GM23338 (cell line): ENCODE measurements around the gene ABCC9. TPM values are rescaled to one million over a fixed set of nuclear protein-coding genes. Genes with fewer than 3 reads are reported as not detected.

Experiments used
- ATAC-seq: fragments of 200-7000 bp; cut with Tn5 transposase; 3 replicates; pipeline ENCODE4 v1.9.1; 2020
- DNase-seq: peaks from one replicate; pipeline ENCODE4 v3.0.0-alpha.2; 2015; ENCODE audit warnings: low spot score
- H2AFZ ChIP-seq: fragments of 200-600 bp; sonication (generic); 2 replicates; pipeline ENCODE4 v1.8.0; 2016; ENCODE audit warnings: antibody characterized with exemption, mild to moderate bottlenecking, moderate library complexity
- H3F3A ChIP-seq: fragments of 200-600 bp; sonication (generic); replicated peaks from 2 replicates; pipeline ENCODE4 v1.8.0; 2017; ENCODE audit warnings: antibody characterized with exemption, mixed run types, low read depth
- H3K27ac ChIP-seq: fragments of 200-600 bp; sonication (generic); 2 replicates; pipeline ENCODE4 v1.6.1; 2016; ENCODE audit warnings: low read depth
- H3K27me3 ChIP-seq: fragments of 200-600 bp; sonication (generic); 2 replicates; pipeline ENCODE4 v1.8.0; 2016; ENCODE audit warnings: mild to moderate bottlenecking, mixed run types, moderate library complexity; ENCODE audit not compliant: insufficient read depth
- H3K36me3 ChIP-seq: fragments of 200-600 bp; sonication (generic); 2 replicates; pipeline ENCODE4 v1.8.0; 2016; ENCODE audit warnings: mild to moderate bottlenecking; ENCODE audit not compliant: insufficient read depth
- H3K4me1 ChIP-seq: fragments of 200-600 bp; sonication (generic); 2 replicates; pipeline ENCODE4 v1.8.0; 2016; ENCODE audit warnings: mild to moderate bottlenecking, moderate library complexity; ENCODE audit not compliant: insufficient read depth
- H3K4me2 ChIP-seq: fragments of 200-600 bp; sonication (generic); 2 replicates; pipeline ENCODE4 v1.7.1; 2017; ENCODE audit warnings: mixed run types
- H3K4me3 ChIP-seq: fragments of 200-600 bp; sonication (generic); 2 replicates; pipeline ENCODE4 v1.6.1; 2016; ENCODE audit warnings: mixed run types
- H3K79me2 ChIP-seq: fragments of 200-600 bp; sonication (generic); replicated peaks from 2 replicates; pipeline ENCODE4 v1.8.0; 2017; ENCODE audit warnings: mild to moderate bottlenecking; ENCODE audit not compliant: insufficient read depth
- H3K9me2 ChIP-seq: fragments of 200-600 bp; sonication (generic); 2 replicates; pipeline ENCODE4 v1.8.0; 2017; ENCODE audit not compliant: insufficient read depth
- H4K20me1 ChIP-seq: fragments of 200-600 bp; sonication (generic); replicated peaks from 2 replicates; pipeline ENCODE4 v1.8.0; 2017; ENCODE audit warnings: mild to moderate bottlenecking; ENCODE audit not compliant: insufficient read depth
- H3K27ac Mint-ChIP-seq: 2 replicates; pipeline ENCODE4 v1.8.0; 2020; ENCODE audit warnings: inconsistent platforms, mild to moderate bottlenecking, moderate library complexity, mixed read lengths
- H3K27me3 Mint-ChIP-seq: 3 replicates; pipeline ENCODE4 v1.8.0; 2022; ENCODE audit warnings: low read depth, mild to moderate bottlenecking, moderate library complexity, mixed read lengths, inconsistent platforms; ENCODE audit not compliant: insufficient read depth, poor library complexity
- H3K36me3 Mint-ChIP-seq: 3 replicates; pipeline ENCODE4 v1.8.0; 2021; ENCODE audit warnings: low read depth, mild to moderate bottlenecking, inconsistent platforms, moderate library complexity, mixed read lengths
- H3K4me1 Mint-ChIP-seq: 3 replicates; pipeline ENCODE4 v1.8.0; 2020; ENCODE audit warnings: mild to moderate bottlenecking, inconsistent platforms, mixed read lengths
- H3K4me3 Mint-ChIP-seq: 3 replicates; pipeline ENCODE4 v1.8.0; 2021; ENCODE audit warnings: moderate library complexity, mild to moderate bottlenecking, inconsistent platforms, mixed read lengths
- H3K9me3 Mint-ChIP-seq: 3 replicates; pipeline ENCODE4 v1.8.0; 2020; ENCODE audit warnings: moderate library complexity, mild to moderate bottlenecking, inconsistent platforms, mixed read lengths
- CREB1 ChIP-seq: fragments of 250-450 bp; sonication (Bioruptor Pico); IDR thresholded peaks from 2 replicates; pipeline ENCODE4 v1.5.0; 2020; ENCODE audit warnings: low read depth, mild to moderate bottlenecking, moderate library complexity
- CTCF ChIP-seq, 2 experiments: fragments of 200-600 bp in 1 of 2; sonication (generic) in 1 of 2; conservative IDR thresholded peaks; 2 replicates each; pipeline versions ENCODE4 v1.5.1 to v1.6.1; 2016 to 2017; ENCODE audit warnings: antibody characterized with exemption in 2 of 2, low read depth in 2 of 2, mild to moderate bottlenecking in 2 of 2, moderate library complexity in 1 of 2
- EZH2 ChIP-seq: fragments of 200-600 bp; sonication (generic); IDR thresholded peaks from one replicate; pipeline ENCODE4 v1.8.0; 2017; ENCODE audit warnings: antibody characterized with exemption, mild to moderate bottlenecking, low read depth; ENCODE audit not compliant: unreplicated experiment
- EZH2phosphoT487 ChIP-seq: fragments of 200-600 bp; sonication (generic); IDR thresholded peaks from one replicate; pipeline ENCODE4 v1.8.1; 2018; ENCODE audit warnings: antibody characterized with exemption; ENCODE audit not compliant: unreplicated experiment
- JUNB ChIP-seq: IDR thresholded peaks from one replicate; pipeline ENCODE4 v1.6.1; 2016; ENCODE audit warnings: antibody characterized with exemption; ENCODE audit not compliant: unreplicated experiment
- NANOG ChIP-seq: IDR thresholded peaks from 2 replicates; pipeline ENCODE4 v1.6.1; 2016; ENCODE audit warnings: antibody characterized with exemption, borderline replicate concordance
- POLR2AphosphoS5 ChIP-seq: IDR thresholded peaks from 2 replicates; pipeline ENCODE4 v1.6.1; 2016; ENCODE audit warnings: antibody characterized with exemption, low read depth
- ZNF331 ChIP-seq: fragments of 250-450 bp; sonication (Bioruptor Pico); IDR thresholded peaks from 2 replicates; pipeline ENCODE4 v1.5.0; 2020; ENCODE audit warnings: low read depth, mild to moderate bottlenecking, moderate library complexity
- ZNF462 ChIP-seq: fragments of 250-450 bp; sonication (Bioruptor Pico); IDR thresholded peaks from 2 replicates; pipeline ENCODE4 v1.5.0; 2020; ENCODE audit warnings: mild to moderate bottlenecking, moderate library complexity
- polyA plus RNA-seq: library from polyadenylated mRNA; unstranded; fragments of >200 nt; fragmentation: Nextera tagmentation; extraction: Ambion mirVana; gene quantifications from 2 replicates; pipeline ENCODE4 v1.2.1, GENCODE V29; 2016
- total RNA-seq: library from RNA; depleted of rRNA; stranded (reverse); fragments of >200 nt; shearing (Covaris generic); gene quantifications from 2 replicates; pipeline ENCODE4 v1.2.3, GENCODE V29; 2014

Gene ABCC9
- total and polyA plus RNA-seq, 2 experiments from 2014 or later: not detected

GRCh38 chr12:21766403-21766802 is 174.8 kb downstream of the ABCC9 start:
- H2AFZ ChIP-seq: no peak overlapping the region
- ATAC-seq: no peak
- no peak overlapping the region for H3K4me3 ChIP-seq
- TF ChIP-seq POLR2AphosphoS5 (no peak), EZH2 (no peak), ZNF331 (CRISPR knock-in tag) (no peak), CTCF (conservative IDR thresholded peaks at IDR 0.05; ENCODE audit: low read depth in 2 of 2) (no peak), EZH2phosphoT487 (no peak), NANOG (no peak), JUNB (no peak)
- no peaks in the 10 kb centered on the region for H4K20me1 ChIP-seq
- DNase-seq: no peak
- H3K27me3 ChIP-seq: no peaks in the 10 kb centered on the region
- no peak overlapping the region for H3K27ac ChIP-seq
- H3K4me1 ChIP-seq: no peaks in the 10 kb centered on the region
- no peaks in the 10 kb centered on the region for H3K9me2 ChIP-seq
- H3K4me3 Mint-ChIP-seq: no peak overlapping the region
- no peaks in the 10 kb centered on the region for H3K79me2 ChIP-seq
- H3K4me1 Mint-ChIP-seq: no peaks in the 10 kb centered on the region
- no peaks in the 10 kb centered on the region for H3K27me3 Mint-ChIP-seq
- H3K9me3 Mint-ChIP-seq: no peaks in the 10 kb centered on the region
- H3K4me2 ChIP-seq: no peak overlapping the region
- H3K36me3 Mint-ChIP-seq: no peaks in the 10 kb centered on the region
- no peaks in the 10 kb centered on the region for H3F3A ChIP-seq
- no peaks in the 10 kb centered on the region for H3K36me3 ChIP-seq
- no peak overlapping the region for H3K27ac Mint-ChIP-seq

- ATAC-seq: no peak
- H3K4me1 ChIP-seq: no peaks in the 10 kb centered on the region
- no peak for TF ChIP-seq CTCF (conservative IDR thresholded peaks at IDR 0.05; ENCODE audit: low read depth in 2 of 2)
- no peak for TF ChIP-seq ZNF331 (CRISPR knock-in tag)
- TF ChIP-seq POLR2AphosphoS5: no peak
- no peak for TF ChIP-seq CREB1 (CRISPR knock-in tag)
- TF ChIP-seq NANOG: no peak
- no peak for TF ChIP-seq ZNF462 (CRISPR knock-in tag)
- TF ChIP-seq EZH2phosphoT487: no peak
Measured at GRCh38 chr12:21764950-21765349, 176.3 kb downstream of the ABCC9 start.

More at GRCh38 chr12:21764950-21765349, 176.3 kb downstream of the ABCC9 start:
- Mint-ChIP-seq H3K4me3 (no peak overlapping the region), H3K27me3 (no peaks in the 10 kb centered on the region), H3K36me3 (no peaks in the 10 kb centered on the region), H3K4me1 (no peaks in the 10 kb centered on the region), H3K9me3 (no peaks in the 10 kb centered on the region), H3K27ac (no peak overlapping the region)
- DNase-seq: no peak
- Histone ChIP-seq H3K79me2 (no peaks in the 10 kb centered on the region), H2AFZ (no peak overlapping the region), H3K9me2 (no peaks in the 10 kb centered on the region), H3K36me3 (no peaks in the 10 kb centered on the region), H3K27ac (no peak overlapping the region), H3F3A (no peaks in the 10 kb centered on the region), H3K4me2 (no peak overlapping the region), H3K4me3 (no peak overlapping the region), H4K20me1 (no peaks in the 10 kb centered on the region), H3K27me3 (no peaks in the 10 kb centered on the region)
